ENCODE data around the gene ZNF85.
"Not testable (repeated sequence)": the region's sequence is repeated elsewhere in the genome, so short reads cannot be mapped to it uniquely, and the experiment has no call there.

- TF ChIP-seq EZH2phosphoT487 (IDR thresholded peaks at IDR 0.05; ENCODE audit: low read depth, severe bottlenecking, unreplicated experiment); CTCF (IDR thresholded peaks at IDR 0.05; ENCODE audit: poor library complexity); EZH2 (IDR thresholded peaks at IDR 0.05; ENCODE audit: borderline replicate concordance): not testable (repeated sequence)
Observed at GRCh38 chr19:20952561-20953095, 29.6 kb downstream of the ZNF85 start.
